ENCODE results near the gene KCNMA1.

- TF ChIP-seq POLR2A (IDR thresholded peaks at IDR 0.05; ENCODE audit: low read depth) (no peak), POLR2AphosphoS5 (IDR thresholded peaks at IDR 0.05) (no peak), EP300 (IDR thresholded peaks at IDR 0.05) (no peak), CTCF (IDR thresholded peaks at IDR 0.05) (no peak)
These were observed 190.9 kb downstream of the KCNMA1 start for GRCh38 chr10:77446700-77447099.
